GM19463 (cell line): ENCODE measurements around the gene GRAMD1A.
"Not testable (repeated sequence)": the region's sequence is repeated elsewhere in the genome, so short reads cannot be mapped to it uniquely, and the experiment has no call there.

Experiments used
- ATAC-seq: cut with Tn5 transposase; IDR thresholded peaks from one replicate; pipeline ENCODE4 v1.9.1; 2021; ENCODE audit warnings: mild to moderate bottlenecking, moderate library complexity; ENCODE audit not compliant: unreplicated experiment

GRAMD1A gene

GRCh38 chr19:35000647-35001501 is 751 bp downstream of the GRAMD1A start:
- ATAC-seq: no peak

GRCh38 chr19:35002037-35002535 is 2.0 kb downstream of the GRAMD1A start:
- ATAC-seq: no peak

GRCh38 chr19:35004517-35005255 is 4.6 kb downstream of the GRAMD1A start:
- ATAC-seq: no peak

GRCh38 chr19:35005256-35005977 is 5.3 kb downstream of the GRAMD1A start:
- no peak for ATAC-seq

- ATAC-seq: not testable (repeated sequence)
These were observed 5.9 kb downstream of the GRAMD1A start for GRCh38 chr19:35006007-35006341.

GRCh38 chr19:35006342-35006998 is 6.3 kb downstream of the GRAMD1A start:
- ATAC-seq: no peak

GRCh38 chr19:35006999-35007365 is 6.9 kb downstream of the GRAMD1A start:
- ATAC-seq: no peak

- not testable (repeated sequence) for ATAC-seq
These were observed 7.3 kb downstream of the GRAMD1A start for GRCh38 chr19:35007427-35007826.

- no peak for ATAC-seq
These were observed 8.8 kb downstream of the GRAMD1A start for GRCh38 chr19:35008891-35009341.

GRCh38 chr19:35009424-35010415 is 9.6 kb downstream of the GRAMD1A start:
- no peak for ATAC-seq

- no peak for ATAC-seq
These were observed 11.1 kb downstream of the GRAMD1A start for GRCh38 chr19:35011091-35011689.

GRCh38 chr19:35011737-35012682 is 11.9 kb downstream of the GRAMD1A start:
- no peak for ATAC-seq

GRCh38 chr19:35013041-35013819 is 13.1 kb downstream of the GRAMD1A start:
- no peak for ATAC-seq

GRCh38 chr19:35013820-35014754 is 14.0 kb downstream of the GRAMD1A start:
- ATAC-seq: no peak

GRCh38 chr19:35014774-35015173 is 14.7 kb downstream of the GRAMD1A start:
- not testable (repeated sequence) for ATAC-seq

GRCh38 chr19:35015270-35015953 is 15.3 kb downstream of the GRAMD1A start:
- no peak for ATAC-seq
